Glutamatergic neuron (in vitro differentiated cells): ENCODE data around the gene RARA. TPM values are rescaled to one million over a fixed set of nuclear protein-coding genes. Genes with fewer than 3 reads are reported as not detected.
A peak's percentile ranks its signal among the peaks of the same experiment; 100 is the strongest.

Source experiments
- DNase-seq: peaks from one replicate; pipeline ENCODE4 v3.0.0; 2022
- H3K27ac Mint-ChIP-seq: one replicate; pipeline ENCODE4 v1.8.0; 2020; ENCODE audit warnings: mild to moderate bottlenecking, mixed read lengths, inconsistent platforms; ENCODE audit not compliant: unreplicated experiment
- H3K27me3 Mint-ChIP-seq: one replicate; pipeline ENCODE4 v1.8.0; 2020; ENCODE audit warnings: mild to moderate bottlenecking, moderate library complexity, mixed read lengths, inconsistent platforms; ENCODE audit not compliant: unreplicated experiment
- H3K36me3 Mint-ChIP-seq: one replicate; pipeline ENCODE4 v1.8.0; 2020; ENCODE audit warnings: mild to moderate bottlenecking, mixed read lengths, inconsistent platforms; ENCODE audit not compliant: unreplicated experiment
- H3K4me1 Mint-ChIP-seq: one replicate; pipeline ENCODE4 v1.8.0; 2020; ENCODE audit warnings: mild to moderate bottlenecking, low read depth, mixed read lengths, inconsistent platforms; ENCODE audit not compliant: unreplicated experiment
- H3K4me3 Mint-ChIP-seq: one replicate; pipeline ENCODE4 v1.8.0; 2020; ENCODE audit warnings: mild to moderate bottlenecking, mixed read lengths, inconsistent platforms; ENCODE audit not compliant: unreplicated experiment
- H3K9me3 Mint-ChIP-seq: one replicate; pipeline ENCODE4 v1.8.0; 2020; ENCODE audit warnings: mild to moderate bottlenecking, moderate library complexity, mixed read lengths, inconsistent platforms; ENCODE audit not compliant: unreplicated experiment
- CTCF ChIP-seq: fragments of 200-600 bp; sonication (generic); IDR thresholded peaks from one replicate; pipeline ENCODE4 v1.5.0; 2021; ENCODE audit not compliant: partially characterized antibody, unreplicated experiment
- total RNA-seq: library from RNA; stranded (reverse); fragmentation: NEBNext Ultra II Directional; extraction: Animal tissue kit (Norgen Biotek cat#: 25700); gene quantifications from one replicate; pipeline ENCODE4 v1.2.1, GENCODE V29; 2021; ENCODE audit not compliant: unreplicated experiment

RARA gene
- total RNA-seq, 1 donor from 2014 or later, result 26.2 TPM

- peak; percentile 11 for TF ChIP-seq CTCF
- DNase-seq, result no peak
- Mint-ChIP-seq H3K4me1 (peaks cover 25% of the 10 kb centered on the region), H3K4me3 (peak overlapping the region; percentile 92), H3K9me3 (peaks cover 12% of the 10 kb centered on the region), H3K27me3 (peaks cover 20% of the 10 kb centered on the region), H3K27ac (peak overlapping the region; percentile 85), H3K36me3 (peaks cover 5% of the 10 kb centered on the region)
Measured at GRCh38 chr17:40342504-40343218, 33.7 kb downstream of the RARA start.

- TF ChIP-seq CTCF, result no peak
- H3K9me3 Mint-ChIP-seq, result peaks cover 12% of the 10 kb centered on the region
- peaks cover 5% of the 10 kb centered on the region for H3K36me3 Mint-ChIP-seq
- peaks cover 20% of the 10 kb centered on the region for H3K27me3 Mint-ChIP-seq
- DNase-seq, result no peak
- H3K27ac Mint-ChIP-seq, result peak overlapping the region; percentile 85
- peaks cover 25% of the 10 kb centered on the region for H3K4me1 Mint-ChIP-seq
- H3K4me3 Mint-ChIP-seq, result peak overlapping the region; percentile 92
Measured at GRCh38 chr17:40343219-40344119, 34.5 kb downstream of the RARA start.

DNA sequence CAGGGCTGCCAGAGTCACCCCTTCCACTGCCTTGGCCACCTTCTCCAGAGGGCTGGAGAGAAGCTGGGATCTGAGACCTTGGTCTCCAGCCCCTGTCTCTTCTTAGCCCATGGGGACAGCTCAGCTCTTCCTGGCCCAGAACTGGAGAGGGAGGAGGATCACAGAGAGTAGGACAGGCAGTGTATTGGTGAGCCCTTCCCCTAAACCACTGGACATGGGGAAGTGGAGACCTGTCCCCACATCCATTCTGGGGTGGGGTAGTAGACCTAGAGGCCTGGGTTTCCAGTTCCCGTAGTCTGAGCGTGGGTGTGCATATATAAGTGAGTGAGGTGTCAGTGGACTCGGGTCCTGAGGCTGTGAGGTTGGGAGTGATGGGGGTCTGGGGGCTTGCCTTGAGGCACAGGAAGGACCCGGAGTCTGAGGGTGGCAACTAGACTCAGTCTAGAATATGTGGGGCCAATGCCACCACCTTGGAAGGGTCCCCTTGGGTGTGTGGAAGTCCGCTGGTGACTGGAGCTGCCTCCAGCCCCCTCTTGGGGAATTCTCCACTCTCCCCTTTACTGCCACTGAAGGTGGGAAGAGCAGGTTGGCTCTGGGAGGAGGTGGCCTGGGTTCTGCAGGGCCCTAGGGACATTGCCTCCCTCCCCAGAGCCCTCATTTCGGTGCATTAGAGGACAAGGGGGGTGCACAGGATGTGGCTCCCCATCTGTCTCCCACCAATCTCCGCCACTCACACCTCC lies 35.6 kb downstream of the RARA start:
- Mint-ChIP-seq H3K4me3 (peak overlapping the region; percentile 92), H3K27me3 (peaks cover 22% of the 10 kb centered on the region), H3K27ac (peak overlapping the region; percentile 64), H3K9me3 (peaks cover 14% of the 10 kb centered on the region), H3K4me1 (peaks cover 30% of the 10 kb centered on the region), H3K36me3 (peaks cover 8% of the 10 kb centered on the region)
- DNase-seq, result no peak
- no peak for TF ChIP-seq CTCF

- Mint-ChIP-seq H3K4me3 (peak overlapping the region; percentile 92), H3K4me1 (peaks cover 36% of the 10 kb centered on the region), H3K36me3 (peaks cover 5% of the 10 kb centered on the region), H3K27me3 (peaks cover 24% of the 10 kb centered on the region), H3K9me3 (peaks cover 16% of the 10 kb centered on the region), H3K27ac (no peak overlapping the region)
- no peak for TF ChIP-seq CTCF
- DNase-seq, result peak; percentile 55
Measured at GRCh38 chr17:40345161-40345993, 36.4 kb downstream of the RARA start.
